WTC11 (cell line): ENCODE measurements around the gene RPS6KB2. TPM values are rescaled to one million over a fixed set of nuclear protein-coding genes. Genes with fewer than 3 reads are reported as not detected.

Experiments used
- ATAC-seq: fragments of 200-7000 bp; cut with Tn5 transposase; 2 replicates; pipeline ENCODE4 v1.10.0; 2021; ENCODE audit warnings: mild to moderate bottlenecking, moderate library complexity
- CTCF ChIA-PET: fragments of 300-600 bp; sonication (Branson Sonifier 250); formaldehyde crosslinking; loops from one replicate; lab custom pipeline; 2021; ENCODE audit warnings: antibody characterized with exemption; lab: Charles Lee
- POLR2A ChIA-PET: fragments of 350-600 bp; sonication (Branson Sonifier 250); formaldehyde crosslinking; loops from one replicate; lab custom pipeline; 2021; ENCODE audit warnings: antibody characterized with exemption; lab: Charles Lee
- DNase-seq: peaks from one replicate; pipeline ENCODE4 v3.0.0; 2021; ENCODE audit warnings: low spot score
- H3K27ac Mint-ChIP-seq: 2 replicates; pipeline ENCODE4 v1.8.0; 2021; ENCODE audit warnings: mixed read lengths
- H3K27me3 Mint-ChIP-seq: 2 replicates; pipeline ENCODE4 v1.8.0; 2021; ENCODE audit warnings: low read depth, mild to moderate bottlenecking, moderate library complexity, mixed read lengths
- H3K36me3 Mint-ChIP-seq: 2 replicates; pipeline ENCODE4 v1.8.0; 2021; ENCODE audit warnings: mixed read lengths
- H3K4me1 Mint-ChIP-seq: 2 replicates; pipeline ENCODE4 v1.8.0; 2022; ENCODE audit warnings: mixed read lengths
- H3K4me3 Mint-ChIP-seq: 2 replicates; pipeline ENCODE4 v1.8.0; 2021; ENCODE audit warnings: mild to moderate bottlenecking, moderate library complexity, mixed read lengths
- H3K9me3 Mint-ChIP-seq: 2 replicates; pipeline ENCODE4 v1.8.0; 2021; ENCODE audit warnings: mixed read lengths
- AFF4 ChIP-seq: sonication (generic); formaldehyde crosslinking; IDR thresholded peaks from 2 replicates; pipeline ENCODE4 v1.8.1; 2023; ENCODE audit warnings: mild to moderate bottlenecking, missing genetic modification reagents, borderline replicate concordance
- ATF1 ChIP-seq: sonication (generic); formaldehyde crosslinking; IDR thresholded peaks from 2 replicates; pipeline ENCODE4 v1.8.1; 2023; ENCODE audit warnings: mild to moderate bottlenecking, moderate library complexity, missing genetic modification reagents
- CREB1 ChIP-seq: sonication (generic); formaldehyde crosslinking; IDR thresholded peaks from 2 replicates; pipeline ENCODE4 v1.8.0; 2023; ENCODE audit warnings: mild to moderate bottlenecking, missing genetic modification reagents
- CREM ChIP-seq: sonication (generic); formaldehyde crosslinking; IDR thresholded peaks from 2 replicates; pipeline ENCODE4 v1.8.1; 2022; ENCODE audit warnings: mild to moderate bottlenecking, missing genetic modification reagents, moderate library complexity
- E2F1 ChIP-seq: sonication (generic); formaldehyde crosslinking; IDR thresholded peaks from 2 replicates; pipeline ENCODE4 v1.8.0; 2022; ENCODE audit warnings: mild to moderate bottlenecking, missing genetic modification reagents
- ERG ChIP-seq: fragments of 250-450 bp; sonication (Bioruptor Pico); IDR thresholded peaks from 2 replicates; pipeline ENCODE4 v1.8.0; 2021; ENCODE audit warnings: mild to moderate bottlenecking
- ETV6 ChIP-seq: sonication (generic); formaldehyde crosslinking; IDR thresholded peaks from 2 replicates; pipeline ENCODE4 v1.8.1; 2022; ENCODE audit warnings: mild to moderate bottlenecking, missing genetic modification reagents
- FOXJ3 ChIP-seq: sonication (generic); formaldehyde crosslinking; IDR thresholded peaks from 2 replicates; pipeline ENCODE4 v1.9.0; 2021; ENCODE audit warnings: missing genetic modification reagents, mild to moderate bottlenecking, borderline replicate concordance
- FOXK1 ChIP-seq: sonication (generic); formaldehyde crosslinking; IDR thresholded peaks from 2 replicates; pipeline ENCODE4 v1.8.0; 2022; ENCODE audit warnings: mild to moderate bottlenecking, moderate library complexity, missing genetic modification reagents
- HMGA2 ChIP-seq: fragments of 250-450 bp; sonication (Bioruptor Pico); IDR thresholded peaks from 2 replicates; pipeline ENCODE4 v1.4.0; 2021; ENCODE audit warnings: mild to moderate bottlenecking, moderate library complexity
- IRF2 ChIP-seq: sonication (generic); formaldehyde crosslinking; IDR thresholded peaks from 2 replicates; pipeline ENCODE4 v1.8.0; 2022; ENCODE audit warnings: low read depth, missing genetic modification reagents, borderline replicate concordance
- TCF7 ChIP-seq: sonication (generic); formaldehyde crosslinking; IDR thresholded peaks from 2 replicates; pipeline ENCODE4 v1.8.0; 2022; ENCODE audit warnings: mild to moderate bottlenecking, low read depth, missing genetic modification reagents, moderate library complexity
- TEAD1 ChIP-seq: sonication (generic); formaldehyde crosslinking; IDR thresholded peaks from 2 replicates; pipeline ENCODE4 v1.8.0; 2022; ENCODE audit warnings: mild to moderate bottlenecking, missing genetic modification reagents
- TEAD4 ChIP-seq: sonication (generic); formaldehyde crosslinking; IDR thresholded peaks from 2 replicates; pipeline ENCODE4 v1.8.0; 2022; ENCODE audit warnings: mild to moderate bottlenecking, missing genetic modification reagents
- TP53 ChIP-seq: sonication (generic); formaldehyde crosslinking; IDR thresholded peaks from 2 replicates; pipeline ENCODE4 v1.8.1; 2023; ENCODE audit warnings: mild to moderate bottlenecking, missing genetic modification reagents
- ZNF138 ChIP-seq: sonication (generic); formaldehyde crosslinking; conservative IDR thresholded peaks from 2 replicates; pipeline ENCODE4 v1.8.1; 2022; ENCODE audit warnings: mild to moderate bottlenecking, moderate library complexity, missing genetic modification reagents
- ZNF416 ChIP-seq: fragments of 250-450 bp; sonication (Bioruptor Pico); IDR thresholded peaks from 2 replicates; pipeline ENCODE4 v1.9.0; 2021; ENCODE audit warnings: mild to moderate bottlenecking, inconsistent platforms
- total RNA-seq: library from RNA; stranded (reverse); gene quantifications from 3 replicates; pipeline ENCODE4 v1.2.3, GENCODE V29; 2021
- TF ChIP-seq, protein P1 (sequence below): sonication (generic); formaldehyde crosslinking; IDR thresholded peaks from 2 replicates; pipeline ENCODE4 v1.8.0; 2023; ENCODE audit warnings: missing genetic modification reagents, mild to moderate bottlenecking, borderline replicate concordance
- TF ChIP-seq, protein P2 (sequence below): sonication (generic); formaldehyde crosslinking; IDR thresholded peaks from 2 replicates; pipeline ENCODE4 v1.8.1; 2022; ENCODE audit warnings: mild to moderate bottlenecking, moderate library complexity, missing genetic modification reagents
- TF ChIP-seq, protein P3 (sequence below): sonication (generic); formaldehyde crosslinking; IDR thresholded peaks from 2 replicates; pipeline ENCODE4 v1.8.1; 2023; ENCODE audit warnings: mild to moderate bottlenecking, missing genetic modification reagents, moderate library complexity

Gene RPS6KB2
- total RNA-seq, 1 experiment from 2014 or later: 54.7 TPM

- ChIA-PET CTCF (interaction anchor here (3.9 kb wide), 1 partner anchor 15 kb away, joined by 45 read pairs; no protein-coding TSS in a partner anchor), POLR2A (interaction anchor here (0.7 kb wide), 1 partner anchor 9 kb away, joined by 3 read pairs; no protein-coding TSS in a partner anchor)
- peaks cover 18% of the 10 kb centered on the region for H3K4me1 Mint-ChIP-seq
- H3K27ac Mint-ChIP-seq: 0 out of 2 replicates have a peak overlapping the region, but pooled peaks have one; percentile 70
- no peaks in the 10 kb centered on the region for H3K36me3 Mint-ChIP-seq
- H3K9me3 Mint-ChIP-seq: no peaks in the 10 kb centered on the region
- DNase-seq (no peak), ATAC-seq (no peak)
- peaks cover 8% of the 10 kb centered on the region; the same call in 1 of the 2 replicates for H3K27me3 Mint-ChIP-seq
- no peak overlapping the region for H3K4me3 Mint-ChIP-seq
- TF ChIP-seq ERG (CRISPR knock-in tag) (no peak), E2F1 (no peak), CREM (CRISPR knock-in tag) (no peak)
- TF ChIP-seq, protein P1, sequence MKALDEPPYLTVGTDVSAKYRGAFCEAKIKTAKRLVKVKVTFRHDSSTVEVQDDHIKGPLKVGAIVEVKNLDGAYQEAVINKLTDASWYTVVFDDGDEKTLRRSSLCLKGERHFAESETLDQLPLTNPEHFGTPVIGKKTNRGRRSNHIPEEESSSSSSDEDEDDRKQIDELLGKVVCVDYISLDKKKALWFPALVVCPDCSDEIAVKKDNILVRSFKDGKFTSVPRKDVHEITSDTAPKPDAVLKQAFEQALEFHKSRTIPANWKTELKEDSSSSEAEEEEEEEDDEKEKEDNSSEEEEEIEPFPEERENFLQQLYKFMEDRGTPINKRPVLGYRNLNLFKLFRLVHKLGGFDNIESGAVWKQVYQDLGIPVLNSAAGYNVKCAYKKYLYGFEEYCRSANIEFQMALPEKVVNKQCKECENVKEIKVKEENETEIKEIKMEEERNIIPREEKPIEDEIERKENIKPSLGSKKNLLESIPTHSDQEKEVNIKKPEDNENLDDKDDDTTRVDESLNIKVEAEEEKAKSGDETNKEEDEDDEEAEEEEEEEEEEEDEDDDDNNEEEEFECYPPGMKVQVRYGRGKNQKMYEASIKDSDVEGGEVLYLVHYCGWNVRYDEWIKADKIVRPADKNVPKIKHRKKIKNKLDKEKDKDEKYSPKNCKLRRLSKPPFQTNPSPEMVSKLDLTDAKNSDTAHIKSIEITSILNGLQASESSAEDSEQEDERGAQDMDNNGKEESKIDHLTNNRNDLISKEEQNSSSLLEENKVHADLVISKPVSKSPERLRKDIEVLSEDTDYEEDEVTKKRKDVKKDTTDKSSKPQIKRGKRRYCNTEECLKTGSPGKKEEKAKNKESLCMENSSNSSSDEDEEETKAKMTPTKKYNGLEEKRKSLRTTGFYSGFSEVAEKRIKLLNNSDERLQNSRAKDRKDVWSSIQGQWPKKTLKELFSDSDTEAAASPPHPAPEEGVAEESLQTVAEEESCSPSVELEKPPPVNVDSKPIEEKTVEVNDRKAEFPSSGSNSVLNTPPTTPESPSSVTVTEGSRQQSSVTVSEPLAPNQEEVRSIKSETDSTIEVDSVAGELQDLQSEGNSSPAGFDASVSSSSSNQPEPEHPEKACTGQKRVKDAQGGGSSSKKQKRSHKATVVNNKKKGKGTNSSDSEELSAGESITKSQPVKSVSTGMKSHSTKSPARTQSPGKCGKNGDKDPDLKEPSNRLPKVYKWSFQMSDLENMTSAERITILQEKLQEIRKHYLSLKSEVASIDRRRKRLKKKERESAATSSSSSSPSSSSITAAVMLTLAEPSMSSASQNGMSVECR: no peak
These were observed 23.6 kb upstream of the RPS6KB2 start for GRCh38 chr11:67404515-67405195.

- ATAC-seq: no peak
- POLR2A ChIA-PET: no interaction called here
- peaks cover 21% of the 10 kb centered on the region for H3K4me1 Mint-ChIP-seq
- H3K36me3 Mint-ChIP-seq: no peaks in the 10 kb centered on the region
- CTCF ChIA-PET: no interaction called here
- no peaks in the 10 kb centered on the region for H3K9me3 Mint-ChIP-seq
- no peak overlapping the region for H3K4me3 Mint-ChIP-seq
- no peak overlapping the region for H3K27ac Mint-ChIP-seq
- TF ChIP-seq TCF7 (no peak), FOXJ3 (CRISPR knock-in tag) (no peak), ATF1 (CRISPR knock-in tag) (no peak), AFF4 (CRISPR knock-in tag) (no peak), TEAD4 (CRISPR knock-in tag) (no peak), TP53 (no peak), IRF2 (no peak), TEAD1 (CRISPR knock-in tag) (no peak), HMGA2 (CRISPR knock-in tag) (no peak), CREB1 (CRISPR knock-in tag) (no peak), ETV6 (no peak), ZNF138 (CRISPR knock-in tag) (no peak), FOXK1 (no peak), ZNF416 (CRISPR knock-in tag) (no peak)
- TF ChIP-seq, protein P2, sequence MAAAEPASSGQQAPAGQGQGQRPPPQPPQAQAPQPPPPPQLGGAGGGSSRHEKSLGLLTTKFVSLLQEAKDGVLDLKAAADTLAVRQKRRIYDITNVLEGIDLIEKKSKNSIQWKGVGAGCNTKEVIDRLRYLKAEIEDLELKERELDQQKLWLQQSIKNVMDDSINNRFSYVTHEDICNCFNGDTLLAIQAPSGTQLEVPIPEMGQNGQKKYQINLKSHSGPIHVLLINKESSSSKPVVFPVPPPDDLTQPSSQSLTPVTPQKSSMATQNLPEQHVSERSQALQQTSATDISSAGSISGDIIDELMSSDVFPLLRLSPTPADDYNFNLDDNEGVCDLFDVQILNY: no peak
- TF ChIP-seq, protein P3, sequence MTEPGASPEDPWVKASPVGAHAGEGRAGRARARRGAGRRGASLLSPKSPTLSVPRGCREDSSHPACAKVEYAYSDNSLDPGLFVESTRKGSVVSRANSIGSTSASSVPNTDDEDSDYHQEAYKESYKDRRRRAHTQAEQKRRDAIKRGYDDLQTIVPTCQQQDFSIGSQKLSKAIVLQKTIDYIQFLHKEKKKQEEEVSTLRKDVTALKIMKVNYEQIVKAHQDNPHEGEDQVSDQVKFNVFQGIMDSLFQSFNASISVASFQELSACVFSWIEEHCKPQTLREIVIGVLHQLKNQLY: no peak
- no peak for DNase-seq
- peaks cover 8% of the 10 kb centered on the region; the same call in 1 of the 2 replicates for H3K27me3 Mint-ChIP-seq
These were observed 23.1 kb upstream of the RPS6KB2 start for GRCh38 chr11:67405196-67405567.
